Endothelial cell of umbilical vein (primary cell): ENCODE measurements around the gene WDR86. TPM values are rescaled to one million over a fixed set of nuclear protein-coding genes. Genes with fewer than 3 reads are reported as not detected.

Experiments used
- BruUV-seq: library from RNA; stranded (reverse); fragments of 400-500 nt; replicated peaks from 2 replicates; lab custom pipeline; 2021; lab: Mats Ljungman, UMichigan
- CTCF ChIA-PET: fragments of 300-600, 350-600 bp; sonication (Branson Sonifier 250); formaldehyde crosslinking; loops from one replicate; lab custom pipeline; 2021; ENCODE audit warnings: antibody characterized with exemption, inconsistent platforms; lab: Charles Lee
- POLR2A ChIA-PET: fragments of 300-600, 350-600 bp; sonication (Branson Sonifier 250); formaldehyde crosslinking; loops from one replicate; lab custom pipeline; 2021; ENCODE audit warnings: antibody characterized with exemption, inconsistent platforms; lab: Charles Lee
- DNase-seq: peaks from one replicate; pipeline ENCODE4 v3.0.0-alpha.2; 2011; ENCODE audit warnings: low read depth, low spot score
- FAIRE-seq: peaks from 2 replicates; lab custom pipeline; 2011; peaks lifted over from hg19 to GRCh38; lab: Jason Lieb, UNC
- H2AFZ ChIP-seq: 2 replicates; pipeline ENCODE4 v1.6.0; 2012; ENCODE audit warnings: low read depth, low read length, control low read depth, inconsistent platforms
- H3K27ac ChIP-seq: 2 replicates; pipeline ENCODE4 v1.5.1; 2011; ENCODE audit warnings: low read depth, mild to moderate bottlenecking, control low read depth, low read length, moderate library complexity; ENCODE audit not compliant: insufficient read depth
- H3K27me3 ChIP-seq, 2 experiments: 2 replicates each; pipeline versions ENCODE4 v1.6.0 to v1.6.1; 2011; ENCODE audit warnings: low read length in 2 of 2, mixed read lengths in 1 of 2; ENCODE audit not compliant: control insufficient read depth in 2 of 2, insufficient read depth in 2 of 2
- H3K36me3 ChIP-seq, 2 experiments: 2 replicates in 1 of 2; 3 replicates in 1 of 2; pipeline ENCODE4 v1.5.1; 2011; ENCODE audit warnings: low read length in 2 of 2, mild to moderate bottlenecking in 1 of 2, moderate library complexity in 1 of 2; ENCODE audit not compliant: control insufficient read depth in 2 of 2, insufficient read depth in 2 of 2; ENCODE audit errors: extremely low read depth in 1 of 2
- H3K4me1 ChIP-seq: 3 replicates; pipeline ENCODE4 v1.5.1; 2011; ENCODE audit warnings: mild to moderate bottlenecking, low read length; ENCODE audit not compliant: control insufficient read depth, insufficient read depth; ENCODE audit errors: extremely low read depth
- H3K4me2 ChIP-seq: 2 replicates; pipeline ENCODE4 v1.6.1; 2011; ENCODE audit warnings: low read length, control low read depth, mixed read lengths; ENCODE audit not compliant: insufficient read depth
- H3K4me3 ChIP-seq, 3 experiments: fragments of 200-600 bp in 1 of 3; sonication (generic), shearing (Covaris generic) in 1 of 3; replicated peaks in 1 of 3; 2 replicates each; pipeline ENCODE4 v1.5.1; 2011 to 2016; ENCODE audit warnings: control low read depth in 3 of 3, low read length in 3 of 3, mild to moderate bottlenecking in 2 of 3, inconsistent platforms in 1 of 3, low read depth in 1 of 3, moderate library complexity in 1 of 3; ENCODE audit not compliant: insufficient read depth in 1 of 3
- H3K79me2 ChIP-seq: 2 replicates; pipeline ENCODE4 v1.6.0; 2012; ENCODE audit warnings: low read length, inconsistent platforms; ENCODE audit not compliant: control insufficient read depth, insufficient read depth
- H3K9ac ChIP-seq: replicated peaks from 2 replicates; pipeline ENCODE3; 2011; ENCODE audit warnings: low read length, control low read depth; ENCODE audit not compliant: insufficient read depth; ENCODE audit errors: extremely low read depth
- H3K9me1 ChIP-seq: replicated peaks from 3 replicates; pipeline ENCODE4 v1.6.0; 2011; ENCODE audit warnings: mild to moderate bottlenecking, low read length; ENCODE audit not compliant: control insufficient read depth, insufficient read depth; ENCODE audit errors: extremely low read depth
- H3K9me3 ChIP-seq: replicated peaks from 2 replicates; pipeline ENCODE4 v1.5.1; 2012; ENCODE audit warnings: low read length, inconsistent platforms; ENCODE audit not compliant: control insufficient read depth, insufficient read depth
- H4K20me1 ChIP-seq: replicated peaks from 2 replicates; pipeline ENCODE3; 2011; ENCODE audit warnings: mild to moderate bottlenecking, low read length; ENCODE audit not compliant: control insufficient read depth, insufficient read depth; ENCODE audit errors: extremely low read depth
- EZH2 ChIP-seq: IDR thresholded peaks from 2 replicates; pipeline ENCODE4 v1.6.1; 2012; ENCODE audit warnings: borderline replicate concordance, low read depth, mild to moderate bottlenecking, moderate library complexity, low read length, inconsistent platforms; ENCODE audit not compliant: severe bottlenecking
- FOS ChIP-seq: IDR thresholded peaks from 2 replicates; pipeline ENCODE4 v1.6.1; 2011; ENCODE audit warnings: mild to moderate bottlenecking, low read length, moderate library complexity, borderline replicate concordance; ENCODE audit not compliant: insufficient read depth
- GATA2 ChIP-seq: IDR thresholded peaks from 2 replicates; pipeline ENCODE4 v1.7.0; 2011; ENCODE audit warnings: low read depth, mild to moderate bottlenecking, moderate library complexity, mixed read lengths, low read length; ENCODE audit not compliant: insufficient read length, insufficient read depth
- JUN ChIP-seq: IDR thresholded peaks from 2 replicates; pipeline ENCODE4 v1.6.1; 2011; ENCODE audit warnings: borderline replicate concordance, low read depth; ENCODE audit not compliant: insufficient read length, insufficient read depth
- MYC ChIP-seq: IDR thresholded peaks from one replicate; pipeline ENCODE4 v1.6.1; 2011; ENCODE audit warnings: mild to moderate bottlenecking, low read depth, low read length
- POLR2A ChIP-seq: IDR thresholded peaks from 2 replicates; pipeline ENCODE4 v1.6.1; 2012; ENCODE audit warnings: low read depth, mild to moderate bottlenecking, control low read depth, low read length
- POLR2AphosphoS5 ChIP-seq: IDR thresholded peaks from 2 replicates; pipeline ENCODE4 v1.6.1; 2012; ENCODE audit warnings: low read depth, mild to moderate bottlenecking, control low read depth, low read length, moderate library complexity; ENCODE audit not compliant: insufficient read depth
- dilution Hi-C: fragments of 300-500 bp; cut with MboI; formaldehyde crosslinking; loops from one replicate; pipeline ENCODE4 v1.15.0; 2019; ENCODE audit warnings: low sequenced_read_pairs; ENCODE audit not compliant: extremely low pct_ligation_motif_present
- intact Hi-C: fragments of 100-400 bp; cut with micrococcal nuclease; formaldehyde crosslinking; loops from one replicate; pipeline ENCODE4 v1.10.0; 2022
- polyA plus RNA-seq, 4 experiments: library from polyadenylated mRNA; depleted of rRNA in 3 of 4; stranded (reverse) in 3 of 4; unstranded in 1 of 4; fragments of >200 nt; gene quantifications; 2 replicates each; pipeline versions ENCODE4 v1.2.1 to v1.2.3, GENCODE V29; 2011 to 2012; ENCODE audit warnings: missing spikeins in 1 of 4
- total RNA-seq: library from RNA; stranded (reverse); gene quantifications from 2 replicates; pipeline ENCODE4 v1.2.3, GENCODE V29; 2021
- TF ChIP-seq, protein P1 (sequence below), 2 donors: IDR thresholded peaks; 1 replicate in 1 of 2; 2 replicates in 1 of 2; pipeline ENCODE4 v1.5.1; 2011; ENCODE audit warnings: low read length in 2 of 2, mild to moderate bottlenecking in 2 of 2, moderate library complexity in 2 of 2, control low read depth in 1 of 2, inconsistent platforms in 1 of 2, low read depth in 1 of 2; ENCODE audit not compliant: insufficient read depth in 1 of 2; ENCODE audit errors: extremely low read depth in 1 of 2
- TF ChIP-seq, protein P2 (sequence below): IDR thresholded peaks from 2 replicates; pipeline ENCODE4 v1.6.1; 2011; ENCODE audit not compliant: insufficient read depth, insufficient read length

Gene WDR86
- total and polyA plus RNA-seq, 2 donors (not counting 3 experiments of a cell fraction or from before 2014, with no cell fraction given) = not detected

DNA sequence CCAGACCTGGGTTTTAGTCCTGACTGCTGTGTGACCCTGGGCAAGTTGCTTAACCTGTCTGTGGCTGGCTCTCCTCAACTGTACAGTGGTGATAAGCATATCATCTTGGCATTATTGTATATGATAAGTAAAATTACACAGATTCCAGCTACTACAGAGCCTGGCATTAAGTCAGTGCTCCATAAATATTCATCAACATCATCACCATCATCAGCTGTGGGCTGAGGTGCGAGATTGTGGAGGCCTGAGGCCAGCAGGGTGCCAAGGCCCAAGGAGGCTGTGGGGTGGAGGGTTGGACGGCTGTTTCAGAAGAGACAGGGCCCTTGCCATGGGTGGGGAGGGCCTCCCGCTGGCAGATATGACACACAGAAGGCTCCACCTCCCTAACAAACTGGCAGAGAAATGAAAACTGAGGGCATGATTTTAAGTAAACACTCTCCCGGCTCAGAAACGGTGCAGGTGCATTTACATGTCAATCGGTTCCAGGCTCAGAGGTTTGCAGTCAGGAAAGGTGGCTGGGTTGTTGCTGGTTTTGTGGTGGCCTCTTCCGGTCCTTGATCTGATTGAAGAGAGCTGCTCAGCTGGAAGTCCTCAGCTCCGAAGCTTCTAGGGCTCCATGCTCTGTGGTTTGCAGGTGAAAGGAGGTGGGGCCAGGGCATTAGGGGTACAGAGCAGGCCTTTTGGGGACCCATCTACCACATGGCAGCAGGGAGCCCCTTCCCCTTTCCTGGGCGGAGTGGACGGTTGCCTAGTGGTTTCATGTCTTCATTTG lies 19.9 kb upstream of the WDR86 start:
- no peaks in the 10 kb centered on the region for H3K79me2 ChIP-seq
- ChIA-PET POLR2A (no interaction called here), CTCF (no interaction called here)
- DNase-seq (no peak), FAIRE-seq (no peak)
- peaks cover 3% of the 10 kb centered on the region in 2 experiments for H3K27me3 ChIP-seq
- dilution Hi-C loops = no loop called here
- H3K4me1 ChIP-seq = no peaks in the 10 kb centered on the region
- no peak overlapping the region for H3K27ac ChIP-seq
- no peak overlapping the region for H3K4me3 ChIP-seq
- TF ChIP-seq POLR2AphosphoS5 (no peak), MYC (no peak), POLR2A (no peak)
- TF ChIP-seq, protein P1, sequence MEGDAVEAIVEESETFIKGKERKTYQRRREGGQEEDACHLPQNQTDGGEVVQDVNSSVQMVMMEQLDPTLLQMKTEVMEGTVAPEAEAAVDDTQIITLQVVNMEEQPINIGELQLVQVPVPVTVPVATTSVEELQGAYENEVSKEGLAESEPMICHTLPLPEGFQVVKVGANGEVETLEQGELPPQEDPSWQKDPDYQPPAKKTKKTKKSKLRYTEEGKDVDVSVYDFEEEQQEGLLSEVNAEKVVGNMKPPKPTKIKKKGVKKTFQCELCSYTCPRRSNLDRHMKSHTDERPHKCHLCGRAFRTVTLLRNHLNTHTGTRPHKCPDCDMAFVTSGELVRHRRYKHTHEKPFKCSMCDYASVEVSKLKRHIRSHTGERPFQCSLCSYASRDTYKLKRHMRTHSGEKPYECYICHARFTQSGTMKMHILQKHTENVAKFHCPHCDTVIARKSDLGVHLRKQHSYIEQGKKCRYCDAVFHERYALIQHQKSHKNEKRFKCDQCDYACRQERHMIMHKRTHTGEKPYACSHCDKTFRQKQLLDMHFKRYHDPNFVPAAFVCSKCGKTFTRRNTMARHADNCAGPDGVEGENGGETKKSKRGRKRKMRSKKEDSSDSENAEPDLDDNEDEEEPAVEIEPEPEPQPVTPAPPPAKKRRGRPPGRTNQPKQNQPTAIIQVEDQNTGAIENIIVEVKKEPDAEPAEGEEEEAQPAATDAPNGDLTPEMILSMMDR (IDR thresholded peaks at IDR 0.05; ENCODE audit: extremely low read depth in 1 of 2, insufficient read depth in 1 of 2, low read depth in 1 of 2, low read length in 2 of 2) = no peak
- H2AFZ ChIP-seq = no peak overlapping the region
- intact Hi-C loops = no loop called here
- H3K36me3 ChIP-seq = no peaks in the 10 kb centered on the region
- H4K20me1 ChIP-seq = no peaks in the 10 kb centered on the region
- BruUV-seq = no TSS peak
- H3K9me3 ChIP-seq = no peaks in the 10 kb centered on the region
- no peak overlapping the region for H3K4me2 ChIP-seq
- H3K9me1 ChIP-seq = no peaks in the 10 kb centered on the region
- H3K9ac ChIP-seq = no peak overlapping the region

DNA sequence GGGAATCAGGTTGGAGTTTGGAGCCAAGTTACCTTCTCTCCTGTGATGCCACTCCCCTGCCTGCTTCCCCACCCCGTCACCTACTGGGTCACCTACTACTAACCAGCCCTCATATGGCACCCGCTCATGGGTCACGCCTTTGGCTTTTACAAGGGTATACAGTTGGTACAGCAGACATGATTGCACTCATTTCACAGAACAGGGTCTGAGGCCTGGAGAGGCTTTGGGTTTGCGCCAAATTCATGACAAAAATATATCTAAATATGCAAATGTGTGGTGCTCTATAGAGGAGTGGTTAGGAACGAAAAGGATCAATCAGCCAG lies 19.4 kb upstream of the WDR86 start:
- POLR2A ChIA-PET = no interaction called here
- CTCF ChIA-PET = no interaction called here
- Histone ChIP-seq H3K9ac (no peak overlapping the region), H3K4me3 (no peak overlapping the region), H3K9me1 (no peaks in the 10 kb centered on the region), H3K9me3 (no peaks in the 10 kb centered on the region), H3K27ac (no peak overlapping the region), H4K20me1 (no peaks in the 10 kb centered on the region), H3K4me1 (no peaks in the 10 kb centered on the region), H3K27me3 (peaks cover 4 to 6% of the 10 kb centered on the region in 2 experiments), H2AFZ (no peak overlapping the region), H3K4me2 (no peak overlapping the region), H3K36me3 (no peaks in the 10 kb centered on the region), H3K79me2 (no peaks in the 10 kb centered on the region)
- DNase-seq = no peak
- TF ChIP-seq GATA2 (no peak), EZH2 (no peak), MYC (no peak), POLR2A (no peak), JUN (no peak), POLR2AphosphoS5 (no peak), FOS (no peak)
- TF ChIP-seq, protein P1 (IDR thresholded peaks at IDR 0.05; ENCODE audit: extremely low read depth in 1 of 2, insufficient read depth in 1 of 2, low read depth in 1 of 2, low read length in 2 of 2) = no peak
- TF ChIP-seq, protein P2, sequence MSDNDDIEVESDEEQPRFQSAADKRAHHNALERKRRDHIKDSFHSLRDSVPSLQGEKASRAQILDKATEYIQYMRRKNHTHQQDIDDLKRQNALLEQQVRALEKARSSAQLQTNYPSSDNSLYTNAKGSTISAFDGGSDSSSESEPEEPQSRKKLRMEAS = no peak
- intact Hi-C loops (no loop called here), dilution Hi-C loops (no loop called here)
- BruUV-seq = no TSS peak
- FAIRE-seq = no peak
